Tibial nerve (tissue), 4 donors: ENCODE measurements around the gene BMP5.

Experiments
- EP300 ChIP-seq, 2 donors: sonication (generic); formaldehyde crosslinking; IDR thresholded peaks; one replicate each; pipeline ENCODE4 v1.6.1; 2017; ENCODE audit warnings: antibody characterized with exemption in 2 of 2, mild to moderate bottlenecking in 1 of 2
- POLR2A ChIP-seq, 2 donors: fragments of 450-650 bp; IDR thresholded peaks; one replicate each; pipeline ENCODE4 v1.6.1; 2017; ENCODE audit warnings: antibody characterized with exemption in 2 of 2, mild to moderate bottlenecking in 2 of 2, moderate library complexity in 2 of 2
- TF ChIP-seq, protein P1 (sequence below), 5 experiments: fragments of 200-600 bp in 3 of 5; fragments of 450-650 bp in 2 of 5; sonication (generic) in 3 of 5; IDR thresholded peaks; one replicate each; pipeline ENCODE4 v1.5.1; 2016 to 2019; ENCODE audit warnings: antibody characterized with exemption in 5 of 5, mild to moderate bottlenecking in 3 of 5, moderate library complexity in 2 of 5

DNA sequence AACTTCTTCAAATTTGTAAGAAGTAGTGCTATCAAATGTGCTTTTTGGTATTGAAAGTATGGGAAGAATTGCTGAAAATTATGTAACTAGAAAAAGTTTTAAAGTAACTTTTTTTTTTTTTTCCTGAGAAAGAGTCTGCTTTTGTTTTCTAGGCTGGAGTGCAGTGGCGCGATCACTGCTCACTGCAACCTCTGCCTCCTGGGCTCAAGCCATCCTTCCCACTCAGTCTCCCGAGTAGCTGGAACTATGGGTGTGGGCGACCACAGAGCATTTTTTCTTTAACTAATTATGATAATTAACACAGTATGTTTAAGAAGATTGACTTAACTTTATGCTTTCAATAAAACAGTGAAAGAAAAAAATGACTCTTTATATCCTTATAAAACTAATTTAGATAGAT lies 38.4 kb downstream of the BMP5 start:
- TF ChIP-seq, protein P1, sequence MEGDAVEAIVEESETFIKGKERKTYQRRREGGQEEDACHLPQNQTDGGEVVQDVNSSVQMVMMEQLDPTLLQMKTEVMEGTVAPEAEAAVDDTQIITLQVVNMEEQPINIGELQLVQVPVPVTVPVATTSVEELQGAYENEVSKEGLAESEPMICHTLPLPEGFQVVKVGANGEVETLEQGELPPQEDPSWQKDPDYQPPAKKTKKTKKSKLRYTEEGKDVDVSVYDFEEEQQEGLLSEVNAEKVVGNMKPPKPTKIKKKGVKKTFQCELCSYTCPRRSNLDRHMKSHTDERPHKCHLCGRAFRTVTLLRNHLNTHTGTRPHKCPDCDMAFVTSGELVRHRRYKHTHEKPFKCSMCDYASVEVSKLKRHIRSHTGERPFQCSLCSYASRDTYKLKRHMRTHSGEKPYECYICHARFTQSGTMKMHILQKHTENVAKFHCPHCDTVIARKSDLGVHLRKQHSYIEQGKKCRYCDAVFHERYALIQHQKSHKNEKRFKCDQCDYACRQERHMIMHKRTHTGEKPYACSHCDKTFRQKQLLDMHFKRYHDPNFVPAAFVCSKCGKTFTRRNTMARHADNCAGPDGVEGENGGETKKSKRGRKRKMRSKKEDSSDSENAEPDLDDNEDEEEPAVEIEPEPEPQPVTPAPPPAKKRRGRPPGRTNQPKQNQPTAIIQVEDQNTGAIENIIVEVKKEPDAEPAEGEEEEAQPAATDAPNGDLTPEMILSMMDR (IDR thresholded peaks at IDR 0.05) = no peak
- TF ChIP-seq POLR2A (IDR thresholded peaks at IDR 0.05) = no peak
- no peak for TF ChIP-seq EP300 (IDR thresholded peaks at IDR 0.05)
